DOHH2 (cell line): ENCODE results near the gene FAM118B.

Experiments
- CTCF ChIP-seq: fragments of 200-600 bp; sonication (generic); IDR thresholded peaks from one replicate; pipeline ENCODE4 v1.5.1; 2014; ENCODE audit warnings: antibody characterized with exemption, mild to moderate bottlenecking, low read depth, low read length; ENCODE audit not compliant: poor library complexity, severe bottlenecking
- EZH2phosphoT487 ChIP-seq: fragments of 200-600 bp; sonication (generic); IDR thresholded peaks from 2 replicates; pipeline ENCODE4 v1.6.1; 2017; ENCODE audit warnings: borderline replicate concordance, mild to moderate bottlenecking, antibody characterized with exemption, low read length, moderate library complexity, mixed read lengths

GRCh38 chr11:126224647-126225294 is 13.2 kb downstream of the FAM118B start:
- no peak for TF ChIP-seq CTCF
- no peak for TF ChIP-seq EZH2phosphoT487
